Small intestine (tissue), 7 donors: Measurements from ENCODE around the gene CREB3L4. TPM values are rescaled to one million over a fixed set of nuclear protein-coding genes. Genes with fewer than 3 reads are reported as not detected.

Experiments
- DNase-seq, 2 donors: peaks; one replicate each; pipeline versions ENCODE4 v3.0.0 to v3.0.0-alpha.2; 2013
- FAIRE-seq: peaks from 2 replicates; lab custom pipeline; 2012; peaks lifted over from hg19 to GRCh38; lab: Jason Lieb, UNC
- H3K27ac ChIP-seq, 3 donors: one replicate each; pipeline ENCODE4 v1.5.1; 2013; ENCODE audit warnings: low read length in 2 of 3, mild to moderate bottlenecking in 2 of 3, control low read depth in 1 of 3, inconsistent platforms in 1 of 3, low read depth in 1 of 3, moderate library complexity in 1 of 3
- H3K27me3 ChIP-seq, 3 donors: one replicate each; pipeline ENCODE4 v1.6.1; 2013; ENCODE audit warnings: low read length in 3 of 3, inconsistent platforms in 1 of 3; ENCODE audit not compliant: control insufficient read depth in 3 of 3, insufficient read depth in 3 of 3
- H3K36me3 ChIP-seq, 3 donors: one replicate each; pipeline ENCODE4 v1.6.1; 2013; ENCODE audit warnings: low read length in 3 of 3, inconsistent platforms in 1 of 3, low read depth in 1 of 3, mild to moderate bottlenecking in 1 of 3, moderate library complexity in 1 of 3; ENCODE audit not compliant: control insufficient read depth in 3 of 3, insufficient read depth in 2 of 3
- H3K4me1 ChIP-seq, 3 donors: one replicate each; pipeline ENCODE4 v1.6.1; 2013; ENCODE audit warnings: low read length in 2 of 3, inconsistent platforms in 1 of 3, low read depth in 1 of 3, mild to moderate bottlenecking in 1 of 3, moderate library complexity in 1 of 3; ENCODE audit not compliant: control insufficient read depth in 3 of 3, insufficient read depth in 2 of 3
- H3K4me3 ChIP-seq, 3 donors: one replicate each; pipeline ENCODE4 v1.5.1; 2013; ENCODE audit warnings: low read length in 3 of 3, control low read depth in 1 of 3, inconsistent platforms in 1 of 3, low read depth in 1 of 3, mild to moderate bottlenecking in 1 of 3, moderate library complexity in 1 of 3
- H3K9me3 ChIP-seq, 2 donors: one replicate each; pipeline ENCODE4 v1.6.1; 2013; ENCODE audit warnings: low read depth in 1 of 2, low read length in 1 of 2; ENCODE audit not compliant: control insufficient read depth in 2 of 2, insufficient read depth in 1 of 2
- WGBS, 3 donors: extraction: QIAGEN DNeasy Blood & Tissue Kit; methylation state at CpG; one replicate each; pipeline ENCODE4 v1.1.7; 2013; 5-methylcytosine and 5-hydroxymethylcytosine counted together
- polyA plus RNA-seq, 4 donors: library from polyadenylated mRNA; stranded (reverse) in 3 of 4; unstranded in 1 of 4; fragments of 200-250 nt in 3 of 4; fragments of 120-200 nt in 1 of 4; gene quantifications; one replicate each; pipeline versions ENCODE4 v1.2.1 to v1.2.3, GENCODE V29; 2013
- donor health status: healthy with polysubstance abuse.
- donor health status: control.
- donor health status: control.
- donor health status: Bipolar disorder and iron deficiency.
- donor health status: healthy.

CREB3L4 gene
- polyA plus RNA-seq, 4 donors, result 5.8 to 24.1 (median 11.7) TPM

- Histone ChIP-seq H3K4me3 (no peak overlapping the region), H3K27me3 (no peaks in the 10 kb centered on the region), H3K9me3 (no peaks in the 10 kb centered on the region), H3K27ac (no peak overlapping the region), H3K4me1 (no peaks in the 10 kb centered on the region), H3K36me3 (peaks cover 20 to 83% (median 25%) of the 10 kb centered on the region in 3 donors)
- 93 to 97% (median 96%) methylated on average over 9 of the region's 9 CpGs for WGBS, 3 donors
- FAIRE-seq, result no peak
- DNase-seq, result no peak
Measured at GRCh38 chr1:153934746-153935145, 33.0 kb upstream of the CREB3L4 start.

GRCh38 chr1:153936011-153936802, 31.5 kb upstream of the CREB3L4 start:
- no peaks in the 10 kb centered on the region for H3K27me3 ChIP-seq
- no peak overlapping the region for H3K4me3 ChIP-seq
- no peak for DNase-seq
- H3K9me3 ChIP-seq, result no peaks in the 10 kb centered on the region
- no peak overlapping the region for H3K27ac ChIP-seq
- H3K4me1 ChIP-seq, result no peaks in the 10 kb centered on the region
- peaks cover 20 to 86% (median 37%) of the 10 kb centered on the region in 3 donors for H3K36me3 ChIP-seq
- 96 to 98% (median 97%) methylated on average over 12 of the region's 12 CpGs for WGBS, 3 donors
- FAIRE-seq, result no peak

- H3K36me3 ChIP-seq, result peaks cover 17 to 91% (median 37%) of the 10 kb centered on the region in 3 donors
- no peaks in the 10 kb centered on the region for H3K9me3 ChIP-seq
- no peak for DNase-seq
- no peak overlapping the region for H3K4me3 ChIP-seq
- no peak overlapping the region for H3K27ac ChIP-seq
- H3K27me3 ChIP-seq, result no peaks in the 10 kb centered on the region
- no peaks in the 10 kb centered on the region for H3K4me1 ChIP-seq
- no peak for FAIRE-seq
- WGBS, 3 donors, result 97 to 98% (median 98%) methylated on average over 10 of the region's 10 CpGs
Measured at GRCh38 chr1:153937331-153937730, 30.4 kb upstream of the CREB3L4 start.

- no peak for FAIRE-seq
- Histone ChIP-seq H3K27ac (no peak overlapping the region), H3K4me1 (no peaks in the 10 kb centered on the region), H3K4me3 (no peak overlapping the region), H3K27me3 (no peaks in the 10 kb centered on the region), H3K36me3 (peaks cover 9 to 88% (median 28%) of the 10 kb centered on the region in 3 donors), H3K9me3 (no peaks in the 10 kb centered on the region)
- 96 to 98% (median 97%) methylated on average over 3 of the region's 3 CpGs for WGBS, 3 donors
- DNase-seq, result no peak
Measured at GRCh38 chr1:153938996-153939395, 28.7 kb upstream of the CREB3L4 start.

GRCh38 chr1:153939476-153939875, 28.2 kb upstream of the CREB3L4 start:
- H3K36me3 ChIP-seq, result peaks cover 9 to 87% (median 25%) of the 10 kb centered on the region in 3 donors
- DNase-seq (no peak), FAIRE-seq (no peak)
- H3K4me1 ChIP-seq, result no peaks in the 10 kb centered on the region
- no peak overlapping the region for H3K4me3 ChIP-seq
- H3K27me3 ChIP-seq, result no peaks in the 10 kb centered on the region
- H3K27ac ChIP-seq, result no peak overlapping the region
- no peaks in the 10 kb centered on the region for H3K9me3 ChIP-seq
- WGBS, 3 donors, result 96 to 97% (median 96%) methylated on average over 12 of the region's 12 CpGs

GRCh38 chr1:153940756-153941155, 26.9 kb upstream of the CREB3L4 start:
- DNase-seq (no peak), FAIRE-seq (no peak)
- Histone ChIP-seq H3K4me3 (no peak overlapping the region), H3K27ac (no peak overlapping the region), H3K9me3 (no peaks in the 10 kb centered on the region), H3K27me3 (no peaks in the 10 kb centered on the region), H3K36me3 (peaks cover 6 to 81% (median 20%) of the 10 kb centered on the region in 3 donors), H3K4me1 (peaks cover 0 to 7% (median 0%) of the 10 kb centered on the region in 3 donors)
- WGBS, 3 donors, result 89 to 94% (median 92%) methylated on average over 8 of the region's 8 CpGs

GRCh38 chr1:153941826-153942725, 25.6 kb upstream of the CREB3L4 start:
- no peaks in the 10 kb centered on the region for H3K27me3 ChIP-seq
- H3K27ac ChIP-seq, result no peak overlapping the region
- DNase-seq (no peak), FAIRE-seq (no peak)
- no peak overlapping the region for H3K4me3 ChIP-seq
- H3K9me3 ChIP-seq, result no peaks in the 10 kb centered on the region
- WGBS, 3 donors, result 93 to 94% (median 94%) methylated on average over 29 to 34 of the region's 34 CpGs
- peaks cover 0 to 7% (median 0%) of the 10 kb centered on the region in 3 donors for H3K4me1 ChIP-seq
- peaks cover 4 to 72% (median 15%) of the 10 kb centered on the region in 3 donors for H3K36me3 ChIP-seq

GRCh38 chr1:153942766-153943549, 24.7 kb upstream of the CREB3L4 start:
- Histone ChIP-seq H3K27ac (no peak overlapping the region), H3K4me1 (peaks cover 0 to 7% (median 0%) of the 10 kb centered on the region in 3 donors), H3K27me3 (no peaks in the 10 kb centered on the region), H3K9me3 (no peaks in the 10 kb centered on the region), H3K4me3 (no peak overlapping the region), H3K36me3 (peaks cover 4 to 72% (median 15%) of the 10 kb centered on the region in 3 donors)
- DNase-seq (no peak), FAIRE-seq (no peak)
- 89 to 92% (median 91%) methylated on average over 11 of the region's 11 CpGs for WGBS, 3 donors
